HK-2 (cell line): ENCODE results near the gene ZSCAN30.
A peak's percentile ranks its signal among the peaks of the same experiment; 100 is the strongest.

ENCODE experiments used
- DNase-seq: peaks from one replicate; pipeline ENCODE4 v3.0.0-alpha.2; 2018; ENCODE audit not compliant: unreplicated experiment

ZSCAN30 gene

GRCh38 chr18:35278969-35279368, 11.1 kb downstream of the ZSCAN30 start:
- no peak for DNase-seq

GRCh38 chr18:35278085-35278484, 11.9 kb downstream of the ZSCAN30 start:
- no peak for DNase-seq

- no peak for DNase-seq
Measured at GRCh38 chr18:35277633-35278032, 12.4 kb downstream of the ZSCAN30 start.

GRCh38 chr18:35276267-35276666, 13.8 kb downstream of the ZSCAN30 start:
- DNase-seq, result no peak

GRCh38 chr18:35271656-35272055, 18.4 kb downstream of the ZSCAN30 start:
- no peak for DNase-seq

GRCh38 chr18:35268821-35269220, 21.2 kb downstream of the ZSCAN30 start:
- DNase-seq, result no peak

- DNase-seq, result no peak
Measured at GRCh38 chr18:35267809-35268208, 22.2 kb downstream of the ZSCAN30 start.

GRCh38 chr18:35267161-35267651, 22.8 kb downstream of the ZSCAN30 start:
- no peak for DNase-seq

- DNase-seq, result no peak
Measured at GRCh38 chr18:35264409-35264808, 25.6 kb downstream of the ZSCAN30 start.

- no peak for DNase-seq
Measured at GRCh38 chr18:35256947-35257346, 33.1 kb downstream of the ZSCAN30 start.

- no peak for DNase-seq
Measured at GRCh38 chr18:35253655-35254287, 36.3 kb downstream of the ZSCAN30 start.

- no peak for DNase-seq
Measured at GRCh38 chr18:35252466-35252865, 37.6 kb downstream of the ZSCAN30 start.

- DNase-seq, result no peak
Measured at GRCh38 chr18:35248429-35248828, 41.6 kb downstream of the ZSCAN30 start.

- no peak for DNase-seq
Measured at GRCh38 chr18:35247412-35248249, 42.4 kb downstream of the ZSCAN30 start.

GRCh38 chr18:35246831-35247230, 43.2 kb downstream of the ZSCAN30 start:
- no peak for DNase-seq

GRCh38 chr18:35245719-35246317, 44.2 kb downstream of the ZSCAN30 start:
- no peak for DNase-seq

- DNase-seq, result no peak
Measured at GRCh38 chr18:35244671-35245070, 45.4 kb downstream of the ZSCAN30 start.

GRCh38 chr18:35242426-35242825, 47.6 kb downstream of the ZSCAN30 start:
- no peak for DNase-seq

GRCh38 chr18:35241448-35241804, 48.6 kb downstream of the ZSCAN30 start:
- DNase-seq, result no peak

- peak; percentile 95 for DNase-seq
Measured at GRCh38 chr18:35240664-35241447, 49.2 kb downstream of the ZSCAN30 start, which contains the start of gene ZNF397. ZNF397 (plus strand) TSS chr18:35241034; CDS start chr18:35242471, 1,437 bp downstream.

GRCh38 chr18:35239314-35239713, 50.7 kb downstream of the ZSCAN30 start:
- DNase-seq, result no peak
